AG10803 (cell line): ENCODE measurements around the gene FILIP1.
A peak's percentile ranks its signal among the peaks of the same experiment; 100 is the strongest.

Experiments used
- DNase-seq: peaks from one replicate; pipeline ENCODE4 v3.0.0; 2010; ENCODE audit warnings: low read depth
- H3K4me3 ChIP-seq: 2 replicates; pipeline ENCODE4 v1.5.1; 2011; ENCODE audit warnings: mild to moderate bottlenecking, low read length, control low read depth
- TF ChIP-seq, protein P1 (sequence below): conservative IDR thresholded peaks from 2 replicates; pipeline ENCODE4 v1.5.1; 2011; ENCODE audit warnings: mild to moderate bottlenecking, low read length, control low read depth, inconsistent platforms

Gene FILIP1

DNA sequence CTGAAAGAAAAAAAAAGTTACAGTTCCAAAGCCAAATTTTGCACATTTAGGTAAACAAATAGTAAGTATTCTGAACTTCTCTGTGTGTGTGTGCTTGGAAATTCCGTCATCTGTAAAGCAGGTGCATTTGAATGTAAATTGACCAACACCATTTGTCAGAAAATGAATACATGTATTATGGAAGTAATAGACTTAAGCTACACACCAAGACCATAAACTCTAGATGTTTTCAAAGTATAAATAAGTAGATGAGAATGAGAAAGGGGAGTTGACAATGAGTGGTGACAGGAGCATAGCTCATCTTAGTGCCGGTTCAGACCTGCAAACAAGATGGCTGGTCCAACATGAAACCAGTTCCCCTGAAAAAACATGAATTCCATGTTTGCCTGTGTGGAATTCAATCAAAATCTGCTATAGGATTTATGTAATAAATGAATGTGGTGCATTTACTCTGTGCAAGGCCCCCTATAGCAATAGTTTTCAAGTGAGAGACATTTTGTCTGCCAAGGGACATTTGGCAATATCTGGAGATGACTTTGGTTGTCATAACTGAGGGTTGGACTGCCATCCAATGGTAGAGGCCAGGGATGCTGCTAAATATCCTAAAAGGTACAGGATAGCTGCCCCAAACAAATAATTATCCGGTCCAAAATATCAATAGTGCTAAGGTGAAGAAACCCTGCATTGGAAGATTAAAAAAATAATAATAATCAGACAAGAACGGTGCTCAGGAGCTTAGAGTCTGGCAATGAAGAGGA, 11.0 kb upstream of the FILIP1 start:
- TF ChIP-seq, protein P1, sequence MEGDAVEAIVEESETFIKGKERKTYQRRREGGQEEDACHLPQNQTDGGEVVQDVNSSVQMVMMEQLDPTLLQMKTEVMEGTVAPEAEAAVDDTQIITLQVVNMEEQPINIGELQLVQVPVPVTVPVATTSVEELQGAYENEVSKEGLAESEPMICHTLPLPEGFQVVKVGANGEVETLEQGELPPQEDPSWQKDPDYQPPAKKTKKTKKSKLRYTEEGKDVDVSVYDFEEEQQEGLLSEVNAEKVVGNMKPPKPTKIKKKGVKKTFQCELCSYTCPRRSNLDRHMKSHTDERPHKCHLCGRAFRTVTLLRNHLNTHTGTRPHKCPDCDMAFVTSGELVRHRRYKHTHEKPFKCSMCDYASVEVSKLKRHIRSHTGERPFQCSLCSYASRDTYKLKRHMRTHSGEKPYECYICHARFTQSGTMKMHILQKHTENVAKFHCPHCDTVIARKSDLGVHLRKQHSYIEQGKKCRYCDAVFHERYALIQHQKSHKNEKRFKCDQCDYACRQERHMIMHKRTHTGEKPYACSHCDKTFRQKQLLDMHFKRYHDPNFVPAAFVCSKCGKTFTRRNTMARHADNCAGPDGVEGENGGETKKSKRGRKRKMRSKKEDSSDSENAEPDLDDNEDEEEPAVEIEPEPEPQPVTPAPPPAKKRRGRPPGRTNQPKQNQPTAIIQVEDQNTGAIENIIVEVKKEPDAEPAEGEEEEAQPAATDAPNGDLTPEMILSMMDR: peak; percentile 55
- peak; percentile 44 for DNase-seq
- no peak overlapping the region for H3K4me3 ChIP-seq

DNA sequence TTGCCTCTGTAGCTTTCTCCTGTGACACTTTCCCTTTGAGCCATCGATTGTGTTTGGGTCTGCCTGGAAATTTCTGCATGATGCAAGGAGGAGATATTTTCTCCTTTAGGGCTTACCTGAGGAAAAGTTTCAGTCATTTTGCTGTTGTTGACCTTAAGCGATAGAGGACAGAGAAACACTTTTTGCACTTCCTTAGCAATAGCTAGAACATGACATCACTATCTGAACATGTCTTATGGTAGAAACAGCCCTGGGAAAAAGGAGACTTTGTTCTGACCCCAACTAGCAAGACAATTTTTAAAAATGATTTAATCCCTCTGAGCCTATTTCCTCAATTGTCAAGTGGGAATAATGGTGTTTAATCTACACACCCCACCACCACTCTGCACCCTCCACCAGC, 9.7 kb upstream of the FILIP1 start:
- DNase-seq: no peak
- TF ChIP-seq, protein P1: no peak
- H3K4me3 ChIP-seq: no peak overlapping the region

DNA sequence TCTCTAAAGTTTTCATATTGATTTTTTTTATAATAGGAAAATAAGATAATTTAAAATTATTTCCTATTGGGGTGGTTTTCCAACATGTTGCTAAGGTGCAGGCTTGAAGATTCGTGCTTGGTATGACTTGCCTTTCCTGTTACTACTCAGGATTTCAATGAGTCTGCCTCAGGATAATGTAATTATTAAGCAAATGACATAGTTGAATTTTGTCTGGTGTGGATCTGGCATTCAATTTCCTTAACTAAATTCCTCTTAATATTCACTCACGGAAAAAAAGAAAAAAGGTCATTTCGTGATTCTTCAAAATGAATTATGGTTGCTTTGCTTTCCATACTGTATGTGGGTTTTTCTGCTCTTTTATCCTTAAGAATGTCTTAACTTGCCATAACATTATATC, 9.3 kb upstream of the FILIP1 start:
- no peak overlapping the region for H3K4me3 ChIP-seq
- no peak for DNase-seq
- TF ChIP-seq, protein P1: no peak

DNA sequence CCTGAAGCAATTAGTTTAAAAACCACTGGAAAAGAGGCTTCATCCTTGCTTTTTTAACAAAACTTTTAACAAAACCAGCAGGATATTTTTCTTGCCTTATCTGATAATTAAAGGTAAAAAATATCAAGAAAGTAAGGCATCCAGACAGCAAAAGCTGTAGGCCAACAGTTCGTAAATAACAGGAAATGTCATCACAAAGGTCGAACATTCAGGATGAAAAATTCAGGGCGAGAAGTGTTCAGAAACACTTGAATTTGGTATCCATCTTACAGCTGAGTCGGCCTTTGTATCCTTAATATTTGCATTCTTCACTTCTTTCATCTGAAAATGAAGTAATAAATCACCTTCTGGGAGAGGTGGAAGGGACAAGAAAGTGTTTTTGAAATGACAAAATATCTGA, 8.2 kb upstream of the FILIP1 start:
- no peak overlapping the region for H3K4me3 ChIP-seq
- TF ChIP-seq, protein P1: no peak

DNA sequence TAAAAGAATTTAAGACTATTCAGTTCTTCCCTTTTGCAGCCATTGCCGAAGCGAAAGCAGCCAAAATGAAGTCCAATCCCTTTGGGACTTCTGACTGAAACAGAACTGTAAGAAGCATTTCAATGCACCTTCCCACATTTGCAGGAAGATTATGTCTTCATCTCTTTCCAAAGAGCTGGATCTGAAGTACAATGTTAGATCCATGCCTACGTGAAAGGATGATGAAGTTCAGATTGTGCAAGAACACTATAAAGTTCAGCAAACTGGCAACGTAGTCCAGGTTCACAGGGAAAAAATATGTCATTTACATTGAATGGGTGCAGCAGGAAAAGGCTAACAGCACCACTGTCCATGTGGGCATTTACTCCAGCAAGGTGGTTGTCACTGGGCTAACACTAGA, 6.0 kb upstream of the FILIP1 start:
- DNase-seq: no peak
- H3K4me3 ChIP-seq: no peak overlapping the region
- TF ChIP-seq, protein P1: no peak

More for the DNA sequence above, 8.2 kb upstream of the FILIP1 start:
- no peak for DNase-seq

DNA sequence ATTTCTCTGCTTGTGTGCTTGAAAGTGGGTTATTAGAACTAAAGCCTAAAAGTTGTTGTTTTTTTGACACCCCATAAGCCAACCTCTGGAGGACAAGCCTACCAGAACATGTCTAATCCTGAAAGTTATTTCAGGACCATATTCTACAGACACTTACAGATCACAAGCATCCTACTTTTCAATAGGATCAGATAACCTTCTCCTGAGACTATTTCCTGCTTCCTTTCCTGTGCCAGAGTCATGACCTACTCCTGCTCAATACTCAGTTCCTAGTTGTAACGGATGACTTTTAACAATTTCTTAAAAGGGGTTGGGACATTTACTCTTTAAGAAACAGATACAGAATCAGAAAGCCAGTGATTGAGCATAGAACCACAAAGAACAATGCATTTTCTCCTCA, 5.3 kb upstream of the FILIP1 start:
- TF ChIP-seq, protein P1: no peak
- no peak for DNase-seq

DNA sequence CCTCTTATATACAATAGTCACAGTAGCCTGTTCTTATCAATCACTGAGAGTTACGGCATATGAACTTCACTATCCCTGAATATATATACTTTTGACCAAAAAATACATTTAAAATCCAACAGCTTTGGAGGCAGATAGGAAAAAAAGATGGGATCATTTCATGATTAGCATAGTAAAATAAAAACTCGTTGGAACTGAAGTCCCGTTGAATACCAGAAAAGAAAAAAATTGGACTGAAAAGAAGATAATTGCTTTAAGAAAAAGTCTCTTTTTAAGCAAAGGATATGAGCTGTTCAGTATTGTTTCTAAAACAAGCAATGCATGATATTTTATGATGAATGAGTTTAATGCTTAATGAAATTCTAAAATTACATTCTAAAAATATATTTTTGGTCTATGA, 4.4 kb upstream of the FILIP1 start:
- H3K4me3 ChIP-seq: no peak overlapping the region
- DNase-seq: no peak
- TF ChIP-seq, protein P1: no peak

More for the DNA sequence above, 5.3 kb upstream of the FILIP1 start:
- no peak overlapping the region for H3K4me3 ChIP-seq
